HepG2 (cell line): ENCODE results near the gene AGAP1.

Experiments
- CTCF ChIP-seq: sonication (generic); formaldehyde crosslinking; IDR thresholded peaks from 2 replicates; pipeline ENCODE4 v1.5.0; 2020; ENCODE audit warnings: mild to moderate bottlenecking, missing genetic modification reagents, moderate library complexity
- EZH2 ChIP-seq: conservative IDR thresholded peaks from 2 replicates; pipeline ENCODE4 v1.6.1; 2012; ENCODE audit warnings: mild to moderate bottlenecking, low read depth, low read length, moderate library complexity
- GABPA ChIP-seq, 2 experiments: IDR thresholded peaks; 2 replicates each; pipeline ENCODE4 v1.6.1; 2011 to 2016; ENCODE audit warnings: low read depth in 2 of 2, low read length in 1 of 2, missing biosample characterization in 1 of 2, missing genetic modification characterization in 1 of 2
- KDM1A ChIP-seq: IDR thresholded peaks from 2 replicates; pipeline ENCODE4 v1.6.1; 2016; ENCODE audit warnings: missing compliant biosample characterization
- MAFK ChIP-seq, 2 experiments: IDR thresholded peaks in 1 of 2; conservative IDR thresholded peaks in 1 of 2; 2 replicates each; pipeline ENCODE4 v1.6.1; 2011; ENCODE audit warnings: improper control_type of control experiment in 2 of 2, low read length in 2 of 2
- MAX ChIP-seq: IDR thresholded peaks from 2 replicates; pipeline ENCODE4 v1.6.1; 2012; ENCODE audit warnings: inconsistent platforms
- POLR2AphosphoS5 ChIP-seq: IDR thresholded peaks from 2 replicates; pipeline ENCODE4 v1.6.1; 2012; ENCODE audit warnings: low read depth, low read length
- TAF1 ChIP-seq: sonication (generic); formaldehyde crosslinking; IDR thresholded peaks from 2 replicates; pipeline ENCODE4 v1.4.0; 2020; ENCODE audit warnings: missing genetic modification reagents
- TCF12 ChIP-seq, 2 experiments: fragments of 450-650 bp in 1 of 2; sonication (generic) in 1 of 2; formaldehyde crosslinking in 1 of 2; IDR thresholded peaks; 2 replicates each; pipeline versions ENCODE4 v1.6.1 to v1.8.0; 2017 to 2022; ENCODE audit warnings: antibody characterized with exemption in 1 of 2, mild to moderate bottlenecking in 1 of 2, missing genetic modification reagents in 1 of 2, moderate library complexity in 1 of 2
- TMF1 ChIP-seq: sonication (generic); formaldehyde crosslinking; IDR thresholded peaks from 2 replicates; pipeline ENCODE4 v1.8.1; 2022; ENCODE audit warnings: low read depth, missing genetic modification reagents
- ZMYM2 ChIP-seq: sonication (generic); formaldehyde crosslinking; IDR thresholded peaks from 2 replicates; pipeline ENCODE4 v1.8.0; 2022; ENCODE audit warnings: mild to moderate bottlenecking, missing genetic modification reagents
- ZNF121 ChIP-seq: sonication (generic); formaldehyde crosslinking; IDR thresholded peaks from 2 replicates; pipeline ENCODE4 v1.5.0; 2020; ENCODE audit warnings: mild to moderate bottlenecking, missing genetic modification reagents
- ZNF569 ChIP-seq: sonication (generic); formaldehyde crosslinking; IDR thresholded peaks from 2 replicates; pipeline ENCODE4 v1.5.0; 2020; ENCODE audit warnings: mild to moderate bottlenecking, missing genetic modification reagents, moderate library complexity, borderline replicate concordance
- ZNF781 ChIP-seq: sonication (generic); formaldehyde crosslinking; IDR thresholded peaks from 2 replicates; pipeline ENCODE4 v1.5.1; 2020; ENCODE audit warnings: borderline replicate concordance, mild to moderate bottlenecking, missing genetic modification reagents; ENCODE audit errors: not compliant biosample characterization

DNA sequence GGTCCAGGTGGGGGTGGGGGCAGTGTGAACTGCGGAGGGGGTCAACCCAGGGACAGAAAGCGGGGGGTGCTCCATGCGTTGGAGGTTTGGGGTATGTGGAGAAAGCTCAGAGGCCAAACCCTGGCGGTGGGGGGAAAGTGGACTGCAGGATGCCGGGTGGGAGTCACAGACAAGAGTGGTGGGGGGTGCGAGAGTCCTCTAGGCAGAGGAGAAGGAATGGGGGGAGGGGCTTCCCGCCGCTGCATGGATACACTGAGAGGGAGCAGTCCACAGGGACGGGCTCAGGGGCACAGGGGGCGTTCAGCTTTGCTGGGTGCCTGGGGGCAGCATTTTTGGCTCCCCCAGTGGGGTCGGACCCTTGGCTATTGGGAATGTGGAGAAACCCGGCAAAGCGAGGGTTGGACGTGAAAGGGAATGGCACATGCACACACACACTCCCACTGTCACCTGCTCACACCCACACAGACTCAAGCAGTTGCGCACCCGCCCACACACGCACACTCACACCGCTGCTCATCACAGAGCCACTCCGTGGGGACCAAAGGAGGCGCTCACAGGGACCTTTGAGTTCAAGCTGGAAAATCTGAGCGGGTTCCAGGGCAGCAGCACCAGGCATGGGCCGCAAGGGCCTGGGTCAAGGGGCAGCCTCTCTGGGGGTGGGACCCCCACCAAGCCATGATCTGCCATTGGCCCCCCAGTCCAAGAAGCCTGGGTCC is 666.7 kb downstream of the AGAP1 start:
- no peak for TF ChIP-seq GABPA (IDR thresholded peaks at IDR 0.05; ENCODE audit: low read depth, low read length)
- TF ChIP-seq GABPA (CRISPR knock-in tag; IDR thresholded peaks at IDR 0.05; ENCODE audit: low read depth), result no peak
- no peak for TF ChIP-seq TMF1 (CRISPR knock-in tag)
- TF ChIP-seq ZNF781, result no peak
- no peak for TF ChIP-seq POLR2AphosphoS5
- TF ChIP-seq CTCF (CRISPR knock-in tag), result no peak
- TF ChIP-seq ZNF569 (CRISPR knock-in tag), result no peak
- TF ChIP-seq TCF12 (IDR thresholded peaks at IDR 0.05), result no peak
- no peak for TF ChIP-seq TCF12 (CRISPR knock-in tag; IDR thresholded peaks at IDR 0.05)
- no peak for TF ChIP-seq ZMYM2 (CRISPR knock-in tag)
- TF ChIP-seq MAFK (conservative IDR thresholded peaks at IDR 0.05 in 1 of 2, IDR thresholded peaks at IDR 0.05 in 1 of 2; ENCODE audit: low read length in 2 of 2), result no peak
- TF ChIP-seq MAX, result no peak
- no peak for TF ChIP-seq TAF1 (CRISPR knock-in tag)
- no peak for TF ChIP-seq ZNF121
- TF ChIP-seq KDM1A (CRISPR knock-in tag), result no peak
- TF ChIP-seq EZH2, result no peak
